ENCODE data around the gene GP9. TPM values are rescaled to one million over a fixed set of nuclear protein-coding genes. Genes with fewer than 3 reads are reported as not detected.

GP9 gene
- total RNA-seq, 1 donor from 2014 or later = not detected

Other genes with a start within 250 kb of the GP9 start
- 60.2 and 60.6 TPM in 2 replicates for gene ACAD9, start 181.2 kb upstream of the GP9 start, total RNA-seq
- gene CFAP92, start 66.7 kb upstream of the GP9 start, total RNA-seq = 8.7 and 8.8 TPM in 2 replicates
- 10.7 and 11.8 TPM in 2 replicates for gene EFCC1, start 59.5 kb upstream of the GP9 start, total RNA-seq
- gene RAB43, start 61.0 kb downstream of the GP9 start, total RNA-seq = 9.6 and 11.4 TPM in 2 replicates
- gene ISY1, start 100.3 kb downstream of the GP9 start, total RNA-seq = 31.4 and 34.7 TPM in 2 replicates
- 314 and 319 TPM in 2 replicates for gene CNBP, start 123.1 kb downstream of the GP9 start, total RNA-seq
- 116 and 122 TPM in 2 replicates for gene COPG1, start 188.8 kb downstream of the GP9 start, total RNA-seq
- gene HMCES, start 218.1 kb downstream of the GP9 start, total RNA-seq = 61.2 and 62.9 TPM in 2 replicates